Raji (cell line): Measurements from ENCODE around the gene RC3H2.

Experiments
- POLR2A ChIP-seq: IDR thresholded peaks from 2 replicates; pipeline ENCODE4 v1.6.1; 2011; ENCODE audit warnings: low read depth, low read length, control low read depth; ENCODE audit not compliant: insufficient read depth

RC3H2 gene

DNA sequence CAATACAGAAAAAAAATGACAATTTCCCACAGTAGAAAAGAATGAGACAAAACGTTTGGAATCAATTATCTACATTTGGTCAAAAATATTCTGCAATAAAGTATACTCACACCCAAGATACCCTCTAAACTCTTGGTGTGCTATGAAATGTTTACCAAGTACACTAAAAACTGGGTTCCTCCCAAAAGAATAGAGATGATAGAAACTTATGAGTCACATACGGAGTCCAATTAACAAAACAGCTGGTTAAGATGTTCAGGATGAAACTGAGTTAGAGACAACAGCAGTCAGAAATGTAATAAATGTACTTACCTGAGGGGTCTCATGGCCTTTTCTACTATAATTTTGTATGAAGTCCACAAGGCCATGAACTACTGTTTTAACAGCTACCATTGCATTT lies 25.7 kb downstream of the RC3H2 start:
- no peak for TF ChIP-seq POLR2A

DNA sequence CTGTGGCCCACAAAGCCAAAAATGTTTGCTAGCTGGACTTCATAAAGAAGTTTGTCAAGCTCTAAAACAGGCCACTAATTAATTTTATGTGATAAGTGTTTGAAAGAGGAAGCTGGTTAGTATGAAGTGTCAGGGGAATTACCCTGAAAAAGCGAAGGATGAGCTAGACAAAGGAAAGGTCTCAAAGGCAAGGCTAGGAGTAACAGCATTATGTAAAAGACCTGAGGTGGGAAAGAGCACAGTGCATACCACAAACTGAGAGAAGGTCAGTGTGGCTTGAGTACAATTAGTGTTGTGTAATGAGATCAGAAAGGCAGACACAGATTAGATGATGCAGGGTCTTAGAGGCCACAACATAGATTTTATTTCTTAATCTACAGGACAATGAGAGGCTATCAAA lies 29.6 kb downstream of the RC3H2 start:
- no peak for TF ChIP-seq POLR2A

DNA sequence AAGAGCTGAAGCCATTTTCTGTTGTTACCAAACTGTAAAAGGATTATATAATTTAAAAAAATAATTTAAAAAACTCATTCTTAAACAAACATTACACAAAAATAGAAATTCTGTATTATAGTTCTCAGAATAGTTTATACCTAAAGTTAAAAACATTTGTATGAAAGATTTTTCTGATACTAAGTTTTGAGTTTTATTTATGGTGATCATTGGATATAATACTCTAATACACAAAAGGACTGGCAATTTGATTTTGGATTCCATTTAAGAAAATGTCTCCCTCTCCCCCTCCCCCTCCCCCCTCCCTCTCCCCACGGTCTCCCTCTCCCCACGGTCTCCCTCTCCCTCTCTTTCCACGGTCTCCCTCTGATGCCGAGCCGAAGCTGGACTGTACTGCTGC lies 39.1 kb downstream of the RC3H2 start:
- TF ChIP-seq POLR2A = no peak

DNA sequence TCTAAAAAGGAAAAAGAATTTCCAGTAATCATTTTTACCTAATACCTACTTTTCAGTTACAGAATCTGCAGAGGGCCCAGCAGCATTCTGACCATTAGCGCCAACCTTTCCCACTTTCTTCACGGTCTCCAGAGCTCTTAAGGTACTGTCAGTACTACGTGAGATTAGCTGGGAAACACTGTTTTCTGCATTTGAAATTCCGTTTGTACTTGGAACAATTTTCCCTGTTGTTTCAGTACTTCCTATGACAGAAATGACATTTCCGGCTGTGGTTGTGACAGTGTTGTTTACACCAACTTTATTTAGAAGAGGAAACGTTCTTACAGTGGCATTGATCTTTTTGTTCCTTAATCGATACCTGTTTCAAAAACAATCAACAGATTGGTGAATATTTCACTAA lies 39.9 kb downstream of the RC3H2 start:
- TF ChIP-seq POLR2A = no peak

DNA sequence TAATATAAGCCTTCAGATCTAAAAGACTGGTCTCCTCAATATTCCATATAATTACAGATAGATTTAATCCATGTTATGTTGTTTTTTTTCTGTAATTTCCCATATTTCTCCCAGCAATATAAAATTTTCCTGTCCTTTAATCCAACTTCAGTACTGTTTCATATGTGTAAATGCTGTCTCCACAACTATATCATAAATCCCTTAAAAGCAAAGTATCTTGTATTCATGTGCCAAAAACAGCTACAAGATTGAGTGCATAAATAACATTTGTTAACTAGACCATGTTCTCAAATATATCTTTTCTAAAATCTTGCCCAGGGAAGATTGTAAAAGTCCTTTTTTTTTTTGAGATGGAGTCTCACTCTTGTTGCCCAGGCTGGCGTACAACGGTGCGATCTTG lies 41.8 kb downstream of the RC3H2 start:
- TF ChIP-seq POLR2A = no peak

DNA sequence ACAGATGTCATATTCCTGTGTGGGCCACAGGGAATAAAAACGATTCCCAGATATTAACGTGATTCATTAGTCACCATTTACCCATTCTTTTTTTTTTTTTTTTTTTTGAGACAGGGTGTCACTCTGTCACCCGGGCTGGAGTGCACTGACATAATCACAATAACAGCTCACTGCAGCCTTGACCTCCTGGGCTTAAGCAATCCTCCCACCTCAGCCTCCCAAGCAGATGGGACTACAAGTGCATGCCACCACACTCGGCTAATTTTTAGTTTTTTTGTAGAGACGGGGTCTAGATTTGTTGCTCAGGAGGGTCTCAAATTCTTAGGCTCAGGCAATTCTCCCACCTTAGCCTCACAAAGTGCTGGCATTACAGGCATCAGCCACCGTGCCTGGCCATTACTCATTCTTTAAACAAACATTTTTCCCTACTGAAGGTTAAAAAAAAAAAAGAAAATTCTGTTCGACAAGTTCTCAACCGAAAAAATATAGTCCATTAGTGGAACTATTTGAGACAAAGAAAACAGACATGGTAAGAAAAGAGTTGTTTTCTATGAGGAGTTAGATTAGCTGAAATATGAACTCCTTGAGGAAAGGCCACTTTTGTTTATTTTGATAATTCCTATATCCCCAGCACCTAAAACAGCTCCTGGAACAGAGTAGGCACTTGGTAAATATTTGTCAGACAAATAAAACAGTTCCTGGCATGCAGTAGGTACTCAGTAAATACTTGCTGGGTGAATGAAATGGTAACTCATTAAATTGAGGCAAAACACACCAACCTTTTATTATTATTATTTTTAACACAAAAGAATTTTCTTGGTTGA lies 44.6 kb downstream of the RC3H2 start:
- no peak for TF ChIP-seq POLR2A

DNA sequence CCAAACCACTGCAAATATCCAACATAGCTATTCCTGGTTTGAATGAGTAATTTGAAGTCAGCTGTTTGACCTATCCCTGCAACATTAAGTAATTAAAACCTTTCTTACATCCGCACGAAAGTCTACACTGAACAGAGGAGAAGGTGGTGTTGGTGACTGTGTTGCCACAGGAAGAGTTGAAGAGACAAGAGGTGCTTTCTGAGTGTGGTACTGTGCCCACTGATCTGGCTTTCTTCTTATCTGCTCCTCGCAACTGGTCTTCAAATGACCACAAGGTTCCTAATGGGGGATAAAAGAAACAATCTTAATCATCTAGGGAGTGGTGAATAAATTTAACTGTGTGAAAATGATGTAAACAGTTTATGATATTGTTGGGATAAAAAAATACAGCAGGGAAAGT lies 47.3 kb downstream of the RC3H2 start:
- TF ChIP-seq POLR2A = no peak

DNA sequence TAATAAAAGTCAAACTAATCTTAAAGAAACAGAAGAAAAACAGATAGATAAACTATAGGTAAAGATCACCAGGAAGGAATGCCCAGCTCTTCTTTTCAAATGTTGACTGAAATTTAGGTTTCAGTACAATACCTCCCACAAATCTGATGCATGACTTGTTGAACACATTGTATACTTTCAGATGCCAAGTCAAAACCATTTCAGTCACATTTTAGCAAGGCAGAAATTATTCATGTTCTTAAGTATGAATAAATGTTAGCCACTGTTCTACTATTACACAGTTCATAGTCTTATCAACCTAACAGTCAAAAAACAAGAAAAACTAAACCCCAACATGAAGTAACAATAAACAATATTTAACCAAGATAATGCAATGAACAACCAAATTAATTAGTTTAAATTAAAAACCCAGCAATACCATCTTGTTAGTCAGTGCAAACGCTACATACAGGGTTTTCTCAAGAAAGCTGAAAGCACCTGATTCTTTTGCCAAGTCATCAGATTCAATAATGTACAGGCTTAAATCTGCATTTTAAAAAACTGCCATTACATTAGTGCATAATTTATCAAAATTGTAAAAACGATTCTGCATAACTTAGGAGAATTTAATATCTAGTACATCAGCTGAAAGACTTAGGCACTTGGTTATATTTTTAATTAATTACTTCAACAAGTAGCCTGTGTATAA lies 56.8 kb downstream of the RC3H2 start:
- TF ChIP-seq POLR2A = no peak

DNA sequence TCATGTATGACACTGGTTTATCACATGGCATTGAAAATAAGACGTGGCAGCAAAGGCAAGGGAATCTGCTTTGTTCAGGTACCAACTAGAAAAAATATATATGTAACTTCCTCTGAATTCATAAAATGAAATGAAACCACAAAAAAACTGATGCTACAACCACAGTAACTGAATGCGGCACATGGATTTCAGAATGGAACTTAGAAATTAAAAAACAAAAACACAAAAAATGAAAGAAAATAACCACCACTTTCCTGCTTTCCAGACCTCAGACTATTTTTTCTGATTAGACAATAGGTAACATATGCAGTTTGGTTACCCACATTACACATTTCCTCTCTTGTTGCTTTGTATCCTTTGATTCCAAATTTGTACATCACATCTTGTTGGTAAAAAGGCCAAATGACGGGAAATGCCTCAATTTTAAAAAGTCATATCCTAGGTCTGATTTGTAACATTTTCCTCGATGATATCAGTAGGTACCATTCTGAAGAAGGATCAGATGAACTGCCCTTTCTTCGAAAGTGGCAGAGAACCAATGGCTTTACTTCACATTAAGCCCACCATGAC lies 58.7 kb downstream of the RC3H2 start:
- TF ChIP-seq POLR2A = no peak

DNA sequence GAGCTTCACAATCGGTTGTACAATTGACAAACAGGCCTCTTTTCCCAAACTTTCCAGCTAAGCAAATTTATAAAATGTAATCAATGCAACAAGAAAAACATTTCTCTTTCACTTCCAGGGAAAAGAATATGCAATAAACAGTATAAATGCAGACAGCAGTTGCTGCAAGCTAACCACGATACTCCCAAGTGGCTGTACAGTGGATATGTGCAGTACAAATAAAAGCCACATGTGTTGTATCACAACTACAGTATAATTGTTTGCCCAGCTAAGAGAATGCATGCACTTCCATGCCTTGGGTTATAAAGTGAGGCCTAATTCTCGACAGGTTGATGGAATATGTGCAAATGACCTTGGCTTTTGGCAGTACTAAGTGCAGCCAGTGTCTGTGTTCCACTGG lies 60.0 kb downstream of the RC3H2 start:
- TF ChIP-seq POLR2A = no peak

DNA sequence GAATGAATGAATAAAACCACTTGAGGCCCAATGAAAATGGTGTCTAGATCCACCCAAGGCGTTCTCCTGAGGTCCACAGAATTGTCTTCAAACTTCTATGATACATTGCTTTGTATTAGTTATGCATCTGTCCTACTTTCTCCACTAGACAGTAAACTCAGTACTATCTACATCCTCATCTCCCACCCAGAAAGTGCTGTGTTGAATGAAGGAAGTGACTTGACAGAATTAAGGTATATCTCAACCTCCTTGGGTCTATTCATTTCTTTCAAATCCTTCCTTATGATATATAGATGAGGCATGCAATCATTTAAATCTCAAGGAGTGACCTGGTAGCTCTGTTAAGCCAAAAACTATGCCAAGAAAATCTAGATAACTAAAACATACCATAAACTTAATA lies 61.0 kb downstream of the RC3H2 start:
- no peak for TF ChIP-seq POLR2A

DNA sequence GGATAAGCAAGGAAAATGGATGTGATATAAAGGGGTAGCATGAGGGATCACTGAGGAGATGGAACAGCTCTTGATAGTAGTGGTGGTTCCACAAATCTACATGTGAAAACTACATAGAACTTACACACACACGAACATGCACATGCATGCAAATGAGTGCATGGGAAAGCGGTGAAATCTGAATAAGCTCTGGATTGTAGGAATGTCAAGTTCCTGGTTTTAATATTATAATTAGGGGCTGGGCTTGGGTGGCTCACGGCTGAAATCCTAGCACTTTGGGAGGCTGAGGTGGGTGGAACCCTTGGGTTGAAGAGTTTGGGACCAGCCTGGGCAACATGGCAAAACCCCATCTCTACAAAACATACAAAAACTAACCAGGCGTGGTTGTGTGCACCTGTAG lies 63.7 kb downstream of the RC3H2 start:
- TF ChIP-seq POLR2A = no peak

DNA sequence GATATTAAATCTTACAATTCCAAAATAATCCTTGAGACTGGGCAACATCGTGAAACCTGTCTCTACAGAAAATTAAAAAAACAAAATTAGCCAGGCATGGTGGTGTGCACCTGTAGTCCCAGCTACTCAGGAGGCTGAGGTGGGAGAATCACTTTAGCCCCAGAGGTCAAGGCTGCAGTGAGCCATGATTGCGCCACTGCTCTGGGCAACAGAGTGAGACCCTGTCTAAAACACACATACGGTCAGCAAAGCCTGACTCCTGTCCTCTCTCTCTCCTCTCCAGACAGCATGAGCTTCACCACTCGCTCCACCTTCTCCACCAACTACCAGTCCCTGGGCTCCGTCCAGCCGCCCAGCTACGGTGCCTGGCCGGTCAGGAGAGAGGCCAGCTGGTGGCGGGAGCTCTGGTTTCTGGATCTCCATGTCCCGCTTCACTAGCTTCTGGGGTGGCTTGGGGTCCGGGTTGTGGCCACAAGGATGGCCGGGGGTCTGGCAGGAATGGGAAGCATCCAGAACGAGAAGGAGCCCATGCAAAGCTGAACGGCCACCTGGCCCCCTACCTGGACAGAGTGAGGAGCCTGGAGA lies 67.8 kb downstream of the RC3H2 start:
- TF ChIP-seq POLR2A = no peak

DNA sequence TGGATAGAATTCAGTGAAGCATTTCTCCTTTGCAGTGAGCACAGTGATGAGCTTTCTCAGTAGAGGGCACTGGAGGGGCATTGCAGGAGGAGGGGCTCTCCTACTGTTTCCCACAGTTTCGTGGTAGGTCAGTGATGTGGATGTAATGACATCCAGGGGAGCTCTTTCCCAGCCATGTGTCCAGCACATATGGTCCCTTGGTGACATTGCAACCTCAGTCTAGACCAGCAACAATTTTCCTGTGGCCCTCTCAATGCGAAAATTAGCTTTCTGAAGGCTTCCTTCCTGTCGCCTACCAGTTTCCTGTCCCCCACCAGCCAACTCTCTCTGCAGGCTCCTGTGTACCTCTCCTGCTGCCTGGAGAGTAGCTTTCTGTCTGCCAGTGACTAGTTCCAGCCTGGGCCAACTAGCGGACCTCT lies 69.8 kb downstream of the RC3H2 start:
- TF ChIP-seq POLR2A = no peak

DNA sequence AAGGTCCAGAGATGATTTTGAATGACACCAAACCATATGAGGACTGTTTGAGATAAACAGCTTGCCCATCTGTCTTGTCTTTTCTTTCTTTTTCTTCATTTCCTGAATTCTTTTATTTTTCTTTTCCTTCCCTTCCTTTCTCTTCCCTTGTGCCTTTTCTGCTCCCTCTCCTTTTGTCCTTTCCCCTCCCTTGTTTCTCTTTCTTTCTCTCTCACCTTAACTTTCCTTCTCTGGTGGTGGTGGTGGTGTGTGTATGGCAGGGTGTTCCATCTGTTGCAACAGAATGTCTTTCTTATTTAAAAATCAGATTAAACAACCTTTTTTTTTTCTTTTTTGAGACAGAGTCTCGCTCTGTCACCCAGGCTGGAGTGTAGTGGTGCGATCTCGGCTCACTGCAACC lies 73.0 kb downstream of the RC3H2 start:
- TF ChIP-seq POLR2A = no peak

DNA sequence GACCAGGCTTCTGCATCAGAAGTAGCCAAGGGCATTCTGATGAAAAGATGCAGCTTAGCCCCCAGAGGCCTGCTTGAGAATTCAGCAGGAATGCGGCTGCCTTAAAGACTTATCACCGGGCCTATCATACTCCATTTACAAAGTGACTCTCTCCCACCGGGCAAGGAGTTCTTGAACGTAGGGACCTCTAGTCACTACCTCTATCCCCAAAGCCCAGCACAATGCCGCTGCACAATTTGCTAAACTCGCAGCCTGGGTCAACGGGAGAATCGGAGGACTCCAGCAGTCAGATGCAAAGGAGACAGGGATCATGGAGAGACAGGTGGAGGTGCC lies 77.4 kb downstream of the RC3H2 start:
- TF ChIP-seq POLR2A = no peak
